GM10847 (cell line): Measurements from ENCODE around the gene USHBP1.

Experiments
- POLR2A ChIP-seq: IDR thresholded peaks from 2 replicates; pipeline ENCODE4 v1.6.1; 2011; ENCODE audit not compliant: insufficient read length; ENCODE audit errors: extremely low read depth

The USHBP1 gene

GRCh38 chr19:17255150-17255621, 9.4 kb downstream of the USHBP1 start:
- TF ChIP-seq POLR2A = no peak

GRCh38 chr19:17254636-17255035, 9.9 kb downstream of the USHBP1 start:
- no peak for TF ChIP-seq POLR2A

- no peak for TF ChIP-seq POLR2A
These were observed 14.5 kb downstream of the USHBP1 start for GRCh38 chr19:17249887-17250548.

- TF ChIP-seq POLR2A = no peak
These were observed 16.4 kb downstream of the USHBP1 start for GRCh38 chr19:17248011-17248776.

GRCh38 chr19:17246681-17247425, 17.7 kb downstream of the USHBP1 start:
- no peak for TF ChIP-seq POLR2A

GRCh38 chr19:17245535-17245984, 19.0 kb downstream of the USHBP1 start, which contains the start of gene NR2F6:
Gene NR2F6 (minus strand): TSS chr19:17245919. CDS start chr19:17245220, 699 bp downstream.
- TF ChIP-seq POLR2A = no peak

GRCh38 chr19:17244618-17245534, 19.7 kb downstream of the USHBP1 start:
- no peak for TF ChIP-seq POLR2A

GRCh38 chr19:17243830-17244617, 20.5 kb downstream of the USHBP1 start:
- TF ChIP-seq POLR2A = no peak

- TF ChIP-seq POLR2A = no peak
These were observed 21.2 kb downstream of the USHBP1 start for GRCh38 chr19:17243211-17243829.

- no peak for TF ChIP-seq POLR2A
These were observed 21.9 kb downstream of the USHBP1 start for GRCh38 chr19:17242431-17243208.

GRCh38 chr19:17240826-17241399, 23.6 kb downstream of the USHBP1 start:
- TF ChIP-seq POLR2A = no peak

- no peak for TF ChIP-seq POLR2A
These were observed 24.3 kb downstream of the USHBP1 start for GRCh38 chr19:17240062-17240752.
